ENCODE data around the gene TRAF2. TPM values are rescaled to one million over a fixed set of nuclear protein-coding genes. Genes with fewer than 3 reads are reported as not detected.

The TRAF2 gene
- total and polyA plus RNA-seq, 2 of the 13 experiments (the other 11 are each of a cell fraction or from before 2014, with no cell fraction given) = 12.4 to 13.6 TPM

DNA sequence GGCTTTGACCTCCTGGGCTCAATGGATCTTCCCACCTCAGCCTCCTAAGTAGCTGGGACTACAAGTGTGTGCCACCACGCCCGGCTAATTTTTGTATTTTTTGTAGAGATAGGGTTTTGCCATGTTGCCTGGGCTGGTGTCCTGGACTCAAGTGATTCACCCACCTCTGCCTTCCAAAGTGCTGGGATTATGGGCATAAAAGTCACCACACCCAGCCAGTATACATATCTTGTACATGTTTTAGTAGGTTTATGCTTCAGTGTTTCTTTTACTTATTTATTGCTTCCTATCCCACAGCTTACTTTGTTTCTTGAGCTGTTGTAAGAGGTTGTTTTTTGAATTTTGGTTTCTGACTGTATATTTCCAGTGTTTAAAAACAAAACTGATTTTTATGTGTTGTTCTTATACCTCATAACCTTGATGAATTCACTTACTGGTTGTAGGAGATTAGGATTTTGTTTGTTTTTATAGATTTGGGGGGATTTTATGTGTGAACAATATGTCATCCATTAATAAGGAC lies 45.4 kb downstream of the TRAF2 start:
- peaks cover 20% of the 10 kb centered on the region for H3K4me1 ChIP-seq (ENCODE audit: insufficient read depth, low read length)
- ATAC-seq (no peak), FAIRE-seq (no peak), DNase-seq (ENCODE audit: low spot score) (no peak)
- H3K27ac ChIP-seq (ENCODE audit: extremely low read length, insufficient read depth, low read length) = no peak overlapping the region
- H3K9me3 ChIP-seq (ENCODE audit: low read length) = no peaks in the 10 kb centered on the region
- no TSS peak for BruUV-seq (replicated peaks)
- no peak overlapping the region for H2AFZ ChIP-seq (ENCODE audit: low read length)
- in situ Hi-C loops (cut with HindIII; ENCODE audit: extremely low pct_ligation_motif_present, low pct_unique_long_range_greater_than_20kb) (no loop called here), intact Hi-C loops (cut with micrococcal nuclease; ENCODE audit: unreplicated experiment) (no loop called here)
- WGBS (ENCODE audit: low lambda C conversion rate) = 97% methylated on average over 2 of the region's 2 CpGs
- POLR2A ChIA-PET = no interaction called here
- no peaks in the 10 kb centered on the region for H3K79me2 ChIP-seq (ENCODE audit: insufficient read depth, low read length)
- H4K20me1 ChIP-seq (ENCODE audit: insufficient read depth, low read length) = no peaks in the 10 kb centered on the region
- no peak overlapping the region for H3K4me3 ChIP-seq (replicated peaks in 1 of 3; ENCODE audit: insufficient read depth in 1 of 3, low read depth in 2 of 3, low read length in 3 of 3)
- H3K27me3 ChIP-seq (ENCODE audit: control insufficient read depth in 1 of 2, insufficient read depth in 2 of 2, low read length in 2 of 2) = no peaks in the 10 kb centered on the region
- TF ChIP-seq, protein P1, sequence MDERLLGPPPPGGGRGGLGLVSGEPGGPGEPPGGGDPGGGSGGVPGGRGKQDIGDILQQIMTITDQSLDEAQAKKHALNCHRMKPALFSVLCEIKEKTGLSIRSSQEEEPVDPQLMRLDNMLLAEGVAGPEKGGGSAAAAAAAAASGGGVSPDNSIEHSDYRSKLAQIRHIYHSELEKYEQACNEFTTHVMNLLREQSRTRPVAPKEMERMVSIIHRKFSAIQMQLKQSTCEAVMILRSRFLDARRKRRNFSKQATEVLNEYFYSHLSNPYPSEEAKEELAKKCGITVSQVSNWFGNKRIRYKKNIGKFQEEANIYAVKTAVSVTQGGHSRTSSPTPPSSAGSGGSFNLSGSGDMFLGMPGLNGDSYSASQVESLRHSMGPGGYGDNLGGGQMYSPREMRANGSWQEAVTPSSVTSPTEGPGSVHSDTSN (CRISPR knock-in tag; IDR thresholded peaks at IDR 0.05) = no peak
- TF ChIP-seq, protein P2, sequence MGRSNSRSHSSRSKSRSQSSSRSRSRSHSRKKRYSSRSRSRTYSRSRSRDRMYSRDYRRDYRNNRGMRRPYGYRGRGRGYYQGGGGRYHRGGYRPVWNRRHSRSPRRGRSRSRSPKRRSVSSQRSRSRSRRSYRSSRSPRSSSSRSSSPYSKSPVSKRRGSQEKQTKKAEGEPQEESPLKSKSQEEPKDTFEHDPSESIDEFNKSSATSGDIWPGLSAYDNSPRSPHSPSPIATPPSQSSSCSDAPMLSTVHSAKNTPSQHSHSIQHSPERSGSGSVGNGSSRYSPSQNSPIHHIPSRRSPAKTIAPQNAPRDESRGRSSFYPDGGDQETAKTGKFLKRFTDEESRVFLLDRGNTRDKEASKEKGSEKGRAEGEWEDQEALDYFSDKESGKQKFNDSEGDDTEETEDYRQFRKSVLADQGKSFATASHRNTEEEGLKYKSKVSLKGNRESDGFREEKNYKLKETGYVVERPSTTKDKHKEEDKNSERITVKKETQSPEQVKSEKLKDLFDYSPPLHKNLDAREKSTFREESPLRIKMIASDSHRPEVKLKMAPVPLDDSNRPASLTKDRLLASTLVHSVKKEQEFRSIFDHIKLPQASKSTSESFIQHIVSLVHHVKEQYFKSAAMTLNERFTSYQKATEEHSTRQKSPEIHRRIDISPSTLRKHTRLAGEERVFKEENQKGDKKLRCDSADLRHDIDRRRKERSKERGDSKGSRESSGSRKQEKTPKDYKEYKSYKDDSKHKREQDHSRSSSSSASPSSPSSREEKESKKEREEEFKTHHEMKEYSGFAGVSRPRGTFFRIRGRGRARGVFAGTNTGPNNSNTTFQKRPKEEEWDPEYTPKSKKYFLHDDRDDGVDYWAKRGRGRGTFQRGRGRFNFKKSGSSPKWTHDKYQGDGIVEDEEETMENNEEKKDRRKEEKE (IDR thresholded peaks at IDR 0.05) = no peak
- TF ChIP-seq ZIK1 (CRISPR knock-in tag; IDR thresholded peaks at IDR 0.05; ENCODE audit: borderline replicate concordance, low read depth) (no peak), TOPORS (CRISPR knock-in tag; IDR thresholded peaks at IDR 0.05) (no peak)
- peaks cover 0 to 5% of the 10 kb centered on the region in 2 experiments; a peak in 1 of 5 replicates for H3K36me3 ChIP-seq (replicated peaks in 1 of 2; ENCODE audit: control insufficient read depth in 1 of 2, insufficient read depth in 2 of 2, low read length in 2 of 2)
- CTCF ChIA-PET (ENCODE audit: low intra/inter-chr PET ratio, low total read pairs) = no interaction called here
- H3K4me2 ChIP-seq (ENCODE audit: low read depth, low read length) = no peak overlapping the region
- H3K9ac ChIP-seq (ENCODE audit: insufficient read depth, low read depth, low read length) = no peak overlapping the region
